Right ventricle myocardium inferior (tissue), 1 donor: ENCODE results near the gene HELT. TPM values are rescaled to one million over a fixed set of nuclear protein-coding genes. Genes with fewer than 3 reads are reported as not detected.
A peak's percentile ranks its signal among the peaks of the same experiment; 100 is the strongest.
"Not testable (repeated sequence)": the region's sequence is repeated elsewhere in the genome, so short reads cannot be mapped to it uniquely, and the experiment has no call there.

ENCODE experiments used
- ATAC-seq: fragments of 200-7000 bp; cut with Tn5 transposase; one replicate; pipeline ENCODE4 v1.9.1; 2020; ENCODE audit warnings: mild to moderate bottlenecking, moderate library complexity
- DNase-seq: peaks from one replicate; pipeline ENCODE4 v3.0.0; 2021; ENCODE audit errors: missing footprints
- intact Hi-C: fragments of 100-400 bp; cut with DNase I; formaldehyde crosslinking; loops from one replicate; pipeline ENCODE4 v1.11.0; 2022
- total RNA-seq: library from RNA; stranded (reverse); fragmentation: NEBNext Ultra II Directional; extraction: Animal tissue kit (Norgen Biotek cat#: 25700); gene quantifications from one replicate; pipeline ENCODE4 v1.2.1, GENCODE V29; 2021
- donor health status: DM: no; HTN: yes; CAD: no; lungs with severe emphysema.

Gene HELT
- total RNA-seq, 1 donor from 2014 or later, result not detected

GRCh38 chr4:185023471-185023870, 5.2 kb downstream of the HELT start:
- intact Hi-C loops, result no loop called here
- ATAC-seq (no peak), DNase-seq (no peak)

DNA sequence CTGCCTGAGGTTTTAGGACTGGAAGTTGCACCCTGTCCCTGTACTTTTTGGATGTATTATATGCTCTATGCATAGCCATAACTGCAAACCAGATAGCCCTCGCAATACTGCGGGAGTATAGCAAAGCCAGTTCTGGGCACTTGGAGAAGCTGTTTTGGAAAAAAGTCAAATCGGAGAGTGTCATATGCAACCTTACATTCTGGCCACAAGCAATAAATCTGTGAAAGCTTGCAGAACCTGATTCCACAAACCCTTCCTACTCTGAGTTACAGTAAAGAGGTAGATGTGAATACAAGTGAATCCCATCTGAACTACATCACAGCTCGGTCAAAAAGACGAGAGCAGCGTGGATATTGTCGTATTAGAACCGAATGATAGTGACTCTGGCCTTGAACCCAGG, 10.3 kb downstream of the HELT start:
- no peak for DNase-seq
- ATAC-seq, result no peak
- intact Hi-C loops, result no loop called here

- intact Hi-C loops, result no loop called here
- no peak for DNase-seq
- no peak for ATAC-seq
These were observed 13.3 kb downstream of the HELT start for GRCh38 chr4:185031611-185032010.

DNA sequence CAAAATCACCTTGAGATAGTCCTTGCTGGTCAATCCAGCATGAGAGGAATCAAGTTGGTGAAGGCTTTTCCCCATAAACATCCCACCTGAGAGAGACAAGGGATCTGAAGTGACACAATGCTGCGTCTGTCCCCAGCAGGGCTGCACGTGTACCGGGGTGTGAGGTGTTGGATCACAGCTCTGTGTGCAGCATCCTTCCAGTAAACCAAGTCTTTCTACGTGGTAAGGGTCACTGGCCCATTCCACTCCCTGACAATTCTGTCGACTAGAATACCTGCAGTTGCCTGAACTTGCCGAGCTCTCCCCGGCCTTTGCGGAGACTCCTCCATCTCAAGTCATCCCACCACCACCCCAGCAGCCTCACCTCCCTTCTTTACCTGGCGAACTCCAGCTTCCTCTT, 14.8 kb downstream of the HELT start:
- no peak for ATAC-seq
- DNase-seq, result no peak
- intact Hi-C loops, result no loop called here

GRCh38 chr4:185033950-185034349, 15.7 kb downstream of the HELT start:
- ATAC-seq (no peak), DNase-seq (no peak)
- intact Hi-C loops, result no loop called here

- intact Hi-C loops, result no loop called here
- DNase-seq (no peak), ATAC-seq (no peak)
These were observed 17.0 kb downstream of the HELT start for GRCh38 chr4:185035284-185035683.

DNA sequence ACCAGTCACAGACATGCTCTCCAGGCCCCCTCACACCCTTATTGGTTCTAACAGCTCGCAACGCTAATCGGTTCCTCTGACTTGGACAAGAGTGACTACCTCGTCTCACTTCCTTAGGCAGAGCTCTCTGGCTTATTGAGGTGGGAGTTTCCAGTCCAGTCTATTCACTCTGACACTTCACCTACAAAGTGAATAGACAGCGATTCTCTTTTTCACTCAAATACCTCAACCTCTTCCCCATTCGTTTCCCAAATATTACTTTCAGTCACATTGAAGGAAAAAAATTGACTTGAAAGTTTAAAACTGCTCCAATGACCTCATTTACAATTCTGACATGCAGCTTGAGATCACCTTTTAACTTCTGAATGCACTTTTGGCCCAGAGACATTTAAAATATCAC, 17.7 kb downstream of the HELT start:
- DNase-seq (no peak), ATAC-seq (no peak)
- intact Hi-C loops, result no loop called here

DNA sequence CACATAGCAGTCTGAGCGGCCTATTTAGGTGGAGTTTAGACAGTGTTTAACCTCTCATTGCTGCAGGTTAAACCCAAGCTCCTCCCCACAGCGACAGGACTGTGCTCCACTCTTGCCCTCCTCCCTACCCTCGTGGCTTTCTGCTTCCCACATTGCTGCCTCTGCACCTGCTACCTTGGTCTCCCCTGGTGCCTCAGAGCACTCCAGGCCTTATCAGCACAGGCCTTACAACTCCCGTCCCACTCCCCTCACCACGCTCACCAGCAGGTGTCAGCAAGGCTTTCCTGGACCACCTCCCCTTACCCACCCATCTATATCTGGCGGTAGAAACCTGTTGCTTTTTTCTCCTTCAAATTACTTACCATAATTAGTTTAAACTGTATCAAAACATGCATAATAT, 18.6 kb downstream of the HELT start:
- ATAC-seq (no peak), DNase-seq (no peak)
- intact Hi-C loops, result no loop called here

DNA sequence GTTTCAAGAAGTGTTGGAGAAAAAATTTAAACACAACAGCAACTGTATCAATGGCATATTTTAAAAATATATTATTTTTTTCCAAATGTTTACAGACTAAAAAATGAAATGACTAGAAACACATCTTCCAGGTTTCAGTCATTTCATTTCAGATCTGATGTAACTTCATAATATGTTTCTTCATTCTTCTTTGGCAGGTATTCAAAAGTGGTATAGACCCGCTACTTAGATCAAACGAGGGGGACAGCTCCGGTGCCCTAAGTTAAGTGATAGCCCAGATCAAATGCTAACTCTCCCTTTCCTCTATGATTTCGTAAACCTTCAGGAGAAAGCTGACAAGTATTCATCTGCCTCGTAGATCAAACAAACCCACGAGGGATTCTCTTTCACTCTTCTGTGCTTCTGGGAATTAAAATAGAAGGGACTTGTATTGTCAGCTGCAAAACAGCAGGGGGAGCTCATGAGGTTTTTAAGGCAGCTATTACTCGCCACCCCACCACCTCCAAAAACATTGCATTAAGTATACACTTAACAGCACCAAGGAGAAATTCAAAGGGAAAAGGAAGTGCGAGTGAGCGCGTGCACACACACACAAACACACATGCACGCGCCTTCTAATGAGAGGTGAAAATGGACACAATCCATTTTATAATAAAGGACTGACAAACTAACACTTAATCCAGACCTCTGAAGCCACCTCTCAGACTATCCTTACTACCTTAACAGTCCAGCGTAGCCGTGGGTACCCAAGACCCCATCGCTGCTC, 21.4 kb downstream of the HELT start:
- DNase-seq, result no peak
- peak; percentile 59 for ATAC-seq
- intact Hi-C loops, result loop anchor here (1.0 to 2.0 kb wide), 2 partner anchors 95 to 147 kb away; no protein-coding TSS in a partner anchor

- intact Hi-C loops, result loop anchor here (1.0 kb wide), 1 partner anchor 94 kb away; no protein-coding TSS in a partner anchor
- ATAC-seq (no peak), DNase-seq (no peak)
These were observed 22.2 kb downstream of the HELT start for GRCh38 chr4:185040523-185040922.

GRCh38 chr4:185050286-185050685, 32.0 kb downstream of the HELT start:
- intact Hi-C loops, ATAC-seq, DNase-seq: not testable (repeated sequence)

DNA sequence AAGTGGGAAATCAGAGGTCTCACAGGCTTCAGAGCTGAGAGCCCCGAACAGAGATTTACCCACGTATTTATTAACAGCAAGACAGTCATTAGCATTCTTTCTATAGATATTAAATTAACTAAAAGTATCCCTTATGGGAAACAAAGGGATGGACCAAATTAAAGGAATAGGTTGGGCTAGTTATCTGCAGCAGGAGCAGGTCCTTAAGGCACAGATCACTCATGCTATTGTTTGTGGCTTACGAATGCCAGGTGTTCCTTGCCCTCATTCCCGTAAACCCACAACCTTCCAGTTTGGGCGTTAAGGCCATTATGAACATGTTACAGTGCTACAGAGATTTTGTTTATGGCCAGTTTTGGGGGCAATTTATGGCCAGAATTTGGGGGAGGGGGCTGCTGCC, 33.0 kb downstream of the HELT start:
- ATAC-seq, intact Hi-C loops: not testable (repeated sequence)

DNA sequence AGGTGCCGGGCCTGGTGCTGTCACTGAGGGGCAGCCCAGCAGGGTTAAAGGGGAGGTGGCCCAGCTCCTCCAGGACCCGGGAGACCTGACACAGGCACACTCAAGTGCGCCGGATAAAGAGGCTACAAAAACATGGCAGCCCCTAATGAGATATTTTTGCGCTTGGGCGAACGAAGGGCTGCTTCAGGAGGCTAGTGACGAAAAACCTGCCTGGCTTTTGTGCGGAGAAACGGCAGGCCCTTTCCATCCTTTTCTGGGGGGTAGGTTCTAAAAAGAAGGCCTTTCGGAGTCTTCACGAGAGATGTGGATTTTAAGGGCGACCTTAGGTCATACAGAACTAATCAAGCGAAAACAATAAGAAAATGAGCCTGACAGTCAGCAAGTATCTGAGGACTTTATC, 35.5 kb downstream of the HELT start:
- DNase-seq (no peak), ATAC-seq (no peak)
- intact Hi-C loops, result no loop called here

More for the DNA sequence above, 33.0 kb downstream of the HELT start:
- DNase-seq, result not testable (repeated sequence)

DNA sequence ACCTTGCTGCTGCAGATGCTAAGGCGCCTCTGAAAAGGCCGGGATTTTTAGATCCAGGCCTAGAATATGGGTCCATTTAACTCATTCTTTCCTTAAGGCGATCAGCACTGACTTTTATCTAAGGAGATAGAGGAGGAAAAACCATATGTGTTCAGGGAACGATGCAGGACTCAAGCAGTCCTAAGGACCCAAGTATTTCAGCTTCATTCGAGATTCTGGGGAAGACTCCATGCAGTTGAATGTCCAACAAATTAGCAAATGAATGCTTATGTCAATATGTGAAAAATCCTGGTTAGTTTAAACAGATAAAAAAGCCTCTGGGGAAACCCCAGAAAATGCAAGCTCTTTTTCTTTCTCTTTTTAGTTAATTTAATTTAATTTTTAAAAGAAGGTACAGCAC, 36.0 kb downstream of the HELT start:
- intact Hi-C loops, result no loop called here
- DNase-seq, result no peak
- no peak for ATAC-seq

GRCh38 chr4:185054886-185055285, 36.6 kb downstream of the HELT start:
- DNase-seq, result no peak
- intact Hi-C loops, result no loop called here
- no peak for ATAC-seq

DNA sequence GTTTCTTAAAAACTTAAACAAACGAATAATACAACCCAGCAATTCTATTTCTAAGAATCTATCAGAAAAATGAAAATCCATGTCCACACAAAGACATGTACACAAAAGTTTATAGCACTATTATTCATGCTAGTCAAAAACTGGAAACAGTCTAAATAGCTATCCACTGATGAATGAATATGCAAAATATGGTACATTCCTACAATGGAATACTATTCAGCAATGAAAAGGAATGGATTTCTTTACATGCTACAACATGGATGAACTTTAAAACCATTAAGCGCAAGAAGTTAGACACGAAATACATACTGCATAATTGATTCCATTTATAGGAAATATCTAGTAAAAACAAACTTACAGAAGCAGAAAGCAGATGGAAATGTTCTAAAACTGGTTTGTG, 43.3 kb downstream of the HELT start:
- no peak for ATAC-seq
- no peak for DNase-seq
- intact Hi-C loops, result no loop called here

GRCh38 chr4:185062606-185063005, 44.3 kb downstream of the HELT start:
- intact Hi-C loops, result no loop called here
- no peak for ATAC-seq
- no peak for DNase-seq

GRCh38 chr4:185066179-185066578, 47.9 kb downstream of the HELT start:
- ATAC-seq (no peak), DNase-seq (no peak)
- intact Hi-C loops, result no loop called here

GRCh38 chr4:185068837-185069236, 50.5 kb downstream of the HELT start:
- ATAC-seq (peak; percentile 28), DNase-seq (no peak)
- intact Hi-C loops, result no loop called here
